HEK293 (cell line): ENCODE data around the gene RMDN3.

Source experiments
- HOXD13 ChIP-seq: sonication (generic); formaldehyde crosslinking; IDR thresholded peaks from 2 replicates; pipeline ENCODE4 v1.8.0; 2022; ENCODE audit warnings: missing genetic modification reagents, borderline replicate concordance
- PBX3 ChIP-seq: sonication (generic); formaldehyde crosslinking; IDR thresholded peaks from 2 replicates; pipeline ENCODE4 v1.8.1; 2022; ENCODE audit warnings: mild to moderate bottlenecking, moderate library complexity, missing genetic modification reagents
- ZBTB49 ChIP-seq: fragments of 450-650 bp; formaldehyde crosslinking; IDR thresholded peaks from 2 replicates; pipeline ENCODE4 v1.5.1; 2016; ENCODE audit warnings: missing biosample characterization, missing genetic modification characterization, low read depth
- ZFP37 ChIP-seq: fragments of 450-650 bp; formaldehyde crosslinking; IDR thresholded peaks from 2 replicates; pipeline ENCODE4 v1.5.1; 2016; ENCODE audit warnings: missing biosample characterization, missing genetic modification characterization
- ZNF16 ChIP-seq: fragments of 450-650 bp; formaldehyde crosslinking; IDR thresholded peaks from 2 replicates; pipeline ENCODE4 v1.5.1; 2016; ENCODE audit warnings: low read depth, missing biosample characterization, missing genetic modification characterization
- ZNF266 ChIP-seq: fragments of 450-650 bp; formaldehyde crosslinking; IDR thresholded peaks from 2 replicates; pipeline ENCODE4 v1.5.1; 2016; ENCODE audit warnings: missing biosample characterization, missing genetic modification characterization, low read depth
- ZNF302 ChIP-seq: fragments of 450-650 bp; formaldehyde crosslinking; IDR thresholded peaks from 2 replicates; pipeline ENCODE4 v1.5.1; 2016; ENCODE audit warnings: missing biosample characterization, missing genetic modification characterization, low read depth
- ZNF350 ChIP-seq: fragments of 450-650 bp; formaldehyde crosslinking; IDR thresholded peaks from 2 replicates; pipeline ENCODE4 v1.5.0; 2017; ENCODE audit warnings: missing biosample characterization, mild to moderate bottlenecking, missing genetic modification characterization
- ZNF366 ChIP-seq: fragments of 450-650 bp; formaldehyde crosslinking; conservative IDR thresholded peaks from 2 replicates; pipeline ENCODE4 v1.5.1; 2016; ENCODE audit warnings: missing biosample characterization, missing genetic modification characterization
- ZNF416 ChIP-seq: fragments of 450-650 bp; formaldehyde crosslinking; IDR thresholded peaks from 2 replicates; pipeline ENCODE4 v1.5.1; 2016; ENCODE audit warnings: missing biosample characterization, missing genetic modification characterization
- ZNF658 ChIP-seq: fragments of 450-650 bp; formaldehyde crosslinking; IDR thresholded peaks from 2 replicates; pipeline ENCODE4; 2016; ENCODE audit warnings: missing biosample characterization, missing genetic modification characterization
- ZXDB ChIP-seq: fragments of 450-650 bp; formaldehyde crosslinking; IDR thresholded peaks from 2 replicates; pipeline ENCODE4 v1.5.1; 2016; ENCODE audit warnings: missing biosample characterization, missing genetic modification characterization
- TF ChIP-seq, protein P1 (sequence below): fragments of 450-650 bp; formaldehyde crosslinking; IDR thresholded peaks from 2 replicates; pipeline ENCODE4 v1.5.1; 2016; ENCODE audit warnings: missing biosample characterization, missing genetic modification characterization

GRCh38 chr15:40803688-40804087 lies 48.6 kb upstream of the RMDN3 start:
- no peak for TF ChIP-seq ZNF366 (tag by site-specific recombination)
- no peak for TF ChIP-seq ZNF302 (tag by site-specific recombination)
- no peak for TF ChIP-seq ZFP37
- TF ChIP-seq, protein P1, sequence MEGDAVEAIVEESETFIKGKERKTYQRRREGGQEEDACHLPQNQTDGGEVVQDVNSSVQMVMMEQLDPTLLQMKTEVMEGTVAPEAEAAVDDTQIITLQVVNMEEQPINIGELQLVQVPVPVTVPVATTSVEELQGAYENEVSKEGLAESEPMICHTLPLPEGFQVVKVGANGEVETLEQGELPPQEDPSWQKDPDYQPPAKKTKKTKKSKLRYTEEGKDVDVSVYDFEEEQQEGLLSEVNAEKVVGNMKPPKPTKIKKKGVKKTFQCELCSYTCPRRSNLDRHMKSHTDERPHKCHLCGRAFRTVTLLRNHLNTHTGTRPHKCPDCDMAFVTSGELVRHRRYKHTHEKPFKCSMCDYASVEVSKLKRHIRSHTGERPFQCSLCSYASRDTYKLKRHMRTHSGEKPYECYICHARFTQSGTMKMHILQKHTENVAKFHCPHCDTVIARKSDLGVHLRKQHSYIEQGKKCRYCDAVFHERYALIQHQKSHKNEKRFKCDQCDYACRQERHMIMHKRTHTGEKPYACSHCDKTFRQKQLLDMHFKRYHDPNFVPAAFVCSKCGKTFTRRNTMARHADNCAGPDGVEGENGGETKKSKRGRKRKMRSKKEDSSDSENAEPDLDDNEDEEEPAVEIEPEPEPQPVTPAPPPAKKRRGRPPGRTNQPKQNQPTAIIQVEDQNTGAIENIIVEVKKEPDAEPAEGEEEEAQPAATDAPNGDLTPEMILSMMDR (tag by site-specific recombination) = no peak
- TF ChIP-seq ZNF16 = no peak
- TF ChIP-seq ZBTB49 (tag by site-specific recombination) = no peak
- no peak for TF ChIP-seq ZXDB (tag by site-specific recombination)
- no peak for TF ChIP-seq ZNF658 (tag by site-specific recombination)
- TF ChIP-seq HOXD13 = no peak
- TF ChIP-seq ZNF416 = no peak
- no peak for TF ChIP-seq ZNF350 (tag by site-specific recombination)
- TF ChIP-seq PBX3 (CRISPR knock-in tag) = no peak
- TF ChIP-seq ZNF266 (tag by site-specific recombination) = no peak
